Caki2 (cell line): ENCODE results near the gene ABLIM2. TPM values are rescaled to one million over a fixed set of nuclear protein-coding genes. Genes with fewer than 3 reads are reported as not detected.

Experiments used
- DNase-seq: peaks from one replicate; pipeline ENCODE4 v3.0.0-alpha.2; 2015; ENCODE audit warnings: low read depth
- in situ Hi-C: cut with HindIII; loops from 2 replicates; pipeline ENCODE4 v1.10.0; 2016; ENCODE audit warnings: low sequenced_read_pairs, low pct_unique_long_range_greater_than_20kb, mixed read lengths
- total RNA-seq: library from RNA; depleted of rRNA; stranded (reverse); fragments of >200 nt; shearing (Covaris generic); gene quantifications from 2 replicates; pipeline ENCODE4 v1.2.3, GENCODE V29; 2014; ENCODE audit warnings: low replicate concordance

Gene ABLIM2
- total RNA-seq, 1 experiment from 2014 or later: 2.1 TPM

- no peak for DNase-seq
- in situ Hi-C loops: no loop called here
Observed at GRCh38 chr4:8102076-8102355, 56.6 kb downstream of the ABLIM2 start.

- no peak for DNase-seq
- in situ Hi-C loops: no loop called here
Observed at GRCh38 chr4:8101213-8102075, 57.2 kb downstream of the ABLIM2 start.

- no peak for DNase-seq
- in situ Hi-C loops: no loop called here
Observed at GRCh38 chr4:8099981-8100464, 58.6 kb downstream of the ABLIM2 start.

- in situ Hi-C loops: no loop called here
Observed at GRCh38 chr4:8098506-8098905, 60.1 kb downstream of the ABLIM2 start.

GRCh38 chr4:8097721-8098345 lies 60.8 kb downstream of the ABLIM2 start:
- in situ Hi-C loops: no loop called here
- DNase-seq: no peak

More at GRCh38 chr4:8098506-8098905, 60.1 kb downstream of the ABLIM2 start:
- no peak for DNase-seq

GRCh38 chr4:8097141-8097541 lies 61.5 kb downstream of the ABLIM2 start:
- DNase-seq: no peak
- in situ Hi-C loops: no loop called here

- DNase-seq: no peak
- in situ Hi-C loops: no loop called here
Observed at GRCh38 chr4:8096690-8097061, 61.9 kb downstream of the ABLIM2 start.

GRCh38 chr4:8095956-8096689 lies 62.5 kb downstream of the ABLIM2 start:
- no peak for DNase-seq
- in situ Hi-C loops: no loop called here

GRCh38 chr4:8093587-8094274 lies 64.9 kb downstream of the ABLIM2 start:
- no peak for DNase-seq

GRCh38 chr4:8092282-8092681 lies 66.3 kb downstream of the ABLIM2 start:
- no peak for DNase-seq
- in situ Hi-C loops: no loop called here

More at GRCh38 chr4:8093587-8094274, 64.9 kb downstream of the ABLIM2 start:
- in situ Hi-C loops: no loop called here

GRCh38 chr4:8090744-8091301 lies 67.8 kb downstream of the ABLIM2 start:
- DNase-seq: no peak
- in situ Hi-C loops: no loop called here

- no peak for DNase-seq
- in situ Hi-C loops: no loop called here
Observed at GRCh38 chr4:8090312-8090711, 68.3 kb downstream of the ABLIM2 start.

GRCh38 chr4:8089862-8090261 lies 68.8 kb downstream of the ABLIM2 start:
- no peak for DNase-seq
- in situ Hi-C loops: no loop called here

- in situ Hi-C loops: no loop called here
- DNase-seq: no peak
Observed at GRCh38 chr4:8088966-8089491, 69.6 kb downstream of the ABLIM2 start.

GRCh38 chr4:8087921-8088495 lies 70.6 kb downstream of the ABLIM2 start:
- in situ Hi-C loops: no loop called here
- no peak for DNase-seq

- in situ Hi-C loops: no loop called here
- no peak for DNase-seq
Observed at GRCh38 chr4:8086783-8087445, 71.7 kb downstream of the ABLIM2 start.

GRCh38 chr4:8085491-8086117 lies 73.0 kb downstream of the ABLIM2 start:
- in situ Hi-C loops: no loop called here
- DNase-seq: no peak
